Measurements from ENCODE around the gene DLG2.

DNA sequence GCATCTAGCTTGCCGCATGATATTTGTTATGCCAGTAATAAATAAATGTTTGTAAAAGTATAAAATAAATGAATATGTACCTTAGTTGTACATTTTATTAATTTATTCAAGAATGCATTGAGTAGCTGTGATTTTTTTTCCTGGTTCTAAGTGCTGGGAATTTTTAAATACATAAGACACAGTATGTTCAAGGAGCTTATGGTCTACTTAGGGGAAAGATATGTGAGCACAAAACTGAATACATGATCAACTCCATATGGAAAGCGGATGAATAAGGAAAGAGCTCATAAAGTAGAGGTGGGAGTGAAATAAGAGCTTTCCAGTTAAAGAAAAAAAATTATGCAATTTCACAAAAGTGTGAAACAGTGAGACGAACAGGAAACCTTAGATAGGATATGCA is 1396.7 kb downstream of the DLG2 start:
- TF ChIP-seq POLR2A (IDR thresholded peaks at IDR 0.05): no peak
- TF ChIP-seq CTCF (IDR thresholded peaks at IDR 0.05): no peak

Data from uterus (tissue), 2 donors.